SK-N-SH (cell line): ENCODE measurements around the gene POLQ. TPM values are rescaled to one million over a fixed set of nuclear protein-coding genes. Genes with fewer than 3 reads are reported as not detected.

ENCODE experiments used
- CTCF ChIA-PET: fragments of 300-600, 350-600 bp; formaldehyde crosslinking; extraction: SDS; loops from one replicate; lab custom pipeline; 2021; lab: Yijun Ruan, JAX
- POLR2A ChIA-PET: fragments of 350-600 bp; sonication (Branson Sonifier 250); formaldehyde crosslinking; extraction: SDS; loops from one replicate; lab custom pipeline; 2020; ENCODE audit warnings: antibody characterized with exemption, inconsistent platforms; lab: Yijun Ruan, JAX
- DNase-seq: peaks from one replicate; pipeline ENCODE4 v3.0.0; 2012
- H2AFZ ChIP-seq: fragments of 200-600 bp; sonication (generic); 2 replicates; pipeline ENCODE4 v1.8.1; 2016; ENCODE audit warnings: antibody characterized with exemption, mild to moderate bottlenecking, low read depth
- H3F3A ChIP-seq: fragments of 200-600 bp; sonication (generic); replicated peaks from 2 replicates; pipeline ENCODE3; 2016; ENCODE audit warnings: antibody characterized with exemption, mild to moderate bottlenecking; ENCODE audit not compliant: insufficient read depth
- H3K27ac ChIP-seq, 2 experiments: fragments of 200-500 bp in 1 of 2; fragments of 200-600 bp in 1 of 2; sonication (Bioruptor generic) in 1 of 2; sonication (generic), shearing (Covaris generic) in 1 of 2; 2 replicates each; pipeline versions ENCODE4 v1.5.1 to v1.6.1; 2014 to 2016; ENCODE audit warnings: low read depth in 2 of 2, inconsistent platforms in 1 of 2, low read length in 1 of 2, mild to moderate bottlenecking in 1 of 2, mixed read lengths in 1 of 2
- H3K27me3 ChIP-seq: fragments of 200-600 bp; sonication (generic), shearing (Covaris generic); 2 replicates; pipeline ENCODE4 v1.6.1; 2016; ENCODE audit warnings: mixed run types; ENCODE audit not compliant: insufficient read depth
- H3K36me3 ChIP-seq, 2 experiments: fragments of 200-500 bp in 1 of 2; fragments of 200-600 bp in 1 of 2; sonication (Bioruptor generic) in 1 of 2; sonication (generic) in 1 of 2; replicated peaks in 1 of 2; 2 replicates each; pipeline versions ENCODE3 to v1.5.1; 2014 to 2016; ENCODE audit warnings: low read length in 1 of 2, mild to moderate bottlenecking in 1 of 2; ENCODE audit not compliant: insufficient read depth in 2 of 2, control insufficient read depth in 1 of 2
- H3K4me1 ChIP-seq, 2 experiments: fragments of 200-500 bp in 1 of 2; fragments of 200-600 bp in 1 of 2; sonication (Bioruptor generic) in 1 of 2; sonication (generic), shearing (Covaris generic) in 1 of 2; 2 replicates each; pipeline versions ENCODE4 v1.5.1 to v1.6.1; 2014 to 2016; ENCODE audit warnings: low read depth in 1 of 2, low read length in 1 of 2, mixed run types in 1 of 2; ENCODE audit not compliant: insufficient read depth in 2 of 2, control insufficient read depth in 1 of 2
- H3K4me2 ChIP-seq: fragments of 200-600 bp; sonication (generic), shearing (Covaris generic); 2 replicates; pipeline ENCODE4 v1.6.1; 2017; ENCODE audit warnings: mixed run types
- H3K4me3 ChIP-seq, 2 experiments: fragments of 200-500 bp in 1 of 2; fragments of 200-600 bp in 1 of 2; sonication (Bioruptor generic) in 1 of 2; sonication (generic), shearing (Covaris generic) in 1 of 2; 2 replicates each; pipeline versions ENCODE4 v1.5.1 to v1.8.1; 2014 to 2016; ENCODE audit warnings: low read depth in 2 of 2, inconsistent platforms in 1 of 2, low read length in 1 of 2, mild to moderate bottlenecking in 1 of 2, mixed read lengths in 1 of 2, moderate library complexity in 1 of 2
- H3K79me2 ChIP-seq: fragments of 200-600 bp; sonication (generic); 2 replicates; pipeline ENCODE4 v1.8.1; 2017; ENCODE audit warnings: mild to moderate bottlenecking; ENCODE audit not compliant: insufficient read depth
- H3K9ac ChIP-seq: fragments of 200-600 bp; sonication (generic); 2 replicates; pipeline ENCODE4 v1.6.1; 2017; ENCODE audit warnings: mixed run types
- H3K9me2 ChIP-seq: fragments of 200-600 bp; sonication (generic); 2 replicates; pipeline ENCODE4 v1.6.1; 2017; ENCODE audit warnings: mixed run types
- H3K9me3 ChIP-seq: fragments of 200-600 bp; sonication (generic); 2 replicates; pipeline ENCODE4 v1.6.1; 2017; ENCODE audit warnings: mixed run types, mild to moderate bottlenecking, moderate library complexity
- H4K20me1 ChIP-seq: fragments of 200-600 bp; sonication (generic); 2 replicates; pipeline ENCODE4 v1.6.1; 2017; ENCODE audit warnings: mild to moderate bottlenecking, mixed run types; ENCODE audit not compliant: insufficient read depth
- CTCF ChIP-seq: fragments of 200-600 bp; sonication (generic); IDR thresholded peaks from 2 replicates; pipeline ENCODE4 v1.6.1; 2017; ENCODE audit warnings: antibody characterized with exemption, mild to moderate bottlenecking, moderate library complexity
- ELF1 ChIP-seq: IDR thresholded peaks from 2 replicates; pipeline ENCODE4 v1.4.0; 2012
- FOSL2 ChIP-seq: IDR thresholded peaks from 2 replicates; pipeline ENCODE4 v1.4.0; 2012; ENCODE audit warnings: low read depth, mild to moderate bottlenecking, moderate library complexity, borderline replicate concordance
- IRF3 ChIP-seq: fragments of 150-350 bp; IDR thresholded peaks from 2 replicates; pipeline ENCODE4 v1.6.1; 2016; ENCODE audit warnings: mild to moderate bottlenecking, low read depth, low read length
- JUND ChIP-seq: IDR thresholded peaks from 2 replicates; pipeline ENCODE4 v1.4.0; 2012
- MEF2A ChIP-seq: IDR thresholded peaks from 2 replicates; pipeline ENCODE4 v1.4.0; 2012; ENCODE audit warnings: low read depth, borderline replicate concordance
- RXRA ChIP-seq: IDR thresholded peaks from 2 replicates; pipeline ENCODE4 v1.4.0; 2012; ENCODE audit warnings: low read depth, mild to moderate bottlenecking, borderline replicate concordance
- TAF1 ChIP-seq: IDR thresholded peaks from 2 replicates; pipeline ENCODE4 v1.6.1; 2012; ENCODE audit warnings: low read depth, mild to moderate bottlenecking, low read length, moderate library complexity, borderline replicate concordance
- TEAD4 ChIP-seq: IDR thresholded peaks from 2 replicates; pipeline ENCODE4 v1.4.0; 2012; ENCODE audit warnings: mild to moderate bottlenecking, borderline replicate concordance; ENCODE audit not compliant: insufficient read depth
- WGBS: methylation state at CpG from one replicate; pipeline ENCODE4 v1.1.6; 2017; ENCODE audit warnings: low lambda C conversion rate; 5-methylcytosine and 5-hydroxymethylcytosine counted together
- polyA plus RNA-seq, 3 experiments: library from polyadenylated mRNA; depleted of rRNA; stranded (reverse); fragments of >200 nt; gene quantifications; 2 replicates each; pipeline ENCODE4 v1.2.3, GENCODE V29; 2012

POLQ gene
- polyA plus RNA-seq, 1 of the 3 experiments (the other 2 are of a cell fraction), result 1.4 TPM

- Histone ChIP-seq H3F3A (peaks cover 29% of the 10 kb centered on the region), H3K4me3 (no peak overlapping the region; a peak in 1 of 4 replicates), H3K9me3 (no peaks in the 10 kb centered on the region), H2AFZ (no peak overlapping the region), H4K20me1 (no peaks in the 10 kb centered on the region), H3K9ac (peak overlapping the region; percentile 72; the same call in 1 of the 2 replicates), H3K4me2 (peak overlapping the region; percentile 59; the same call in 1 of the 2 replicates)
- DNase-seq, result no peak
- WGBS, result 53% methylated on average over 1 of the region's 1 CpG
- TF ChIP-seq IRF3 (no peak), TAF1 (no peak), MEF2A (no peak), RXRA (no peak), JUND (no peak)
- TF ChIP-seq, all 33 proteins: peak for 0
- POLR2A ChIA-PET, result no interaction called here
- Histone ChIP-seq H3K27ac (peak overlapping the region in 1 of 2 experiments; percentile 98; a peak in 2 of 4 replicates), H3K27me3 (no peaks in the 10 kb centered on the region), H3K79me2 (no peaks in the 10 kb centered on the region), H3K4me1 (peaks cover 0 to 17% of the 10 kb centered on the region in 2 experiments; a peak in 3 of 4 replicates), H3K9me2 (no peaks in the 10 kb centered on the region), H3K36me3 (peaks cover 3 to 11% of the 10 kb centered on the region in 2 experiments)
- CTCF ChIA-PET, result no interaction called here
These were observed 62.5 kb downstream of the POLQ start for GRCh38 chr3:121483290-121483689.

- 15% methylated on average over 1 of the region's 1 CpG for WGBS
- CTCF ChIA-PET, result no interaction called here
- POLR2A ChIA-PET, result no interaction called here
- Histone ChIP-seq H3K79me2 (no peaks in the 10 kb centered on the region), H3K9me3 (no peaks in the 10 kb centered on the region), H3K4me1 (peaks cover 0 to 22% of the 10 kb centered on the region in 2 experiments; a peak in 3 of 4 replicates), H3F3A (peaks cover 34% of the 10 kb centered on the region), H3K4me3 (no peak overlapping the region; a peak in 1 of 4 replicates), H3K4me2 (peak overlapping the region; percentile 59; the same call in 1 of the 2 replicates), H3K27ac (peak overlapping the region in 1 of 2 experiments; percentile 98; a peak in 2 of 4 replicates), H3K9me2 (no peaks in the 10 kb centered on the region), H2AFZ (no peak overlapping the region), H3K27me3 (no peaks in the 10 kb centered on the region), H4K20me1 (no peaks in the 10 kb centered on the region), H3K36me3 (peaks cover 3 to 11% of the 10 kb centered on the region in 2 experiments)
- DNase-seq, result no peak
- TF ChIP-seq CTCF, result no peak
- TF ChIP-seq JUND, result peak; percentile 82
- TF ChIP-seq TEAD4, result 0 out of 2 replicates have a peak, but pooled peaks have one; percentile 14
- TF ChIP-seq FOSL2, result peak; percentile 67; the same call in 1 of the 2 replicates
- TF ChIP-seq ELF1, result no peak
- TF ChIP-seq, all 33 proteins: peak for 3
- H3K9ac ChIP-seq, result peak overlapping the region; percentile 72; the same call in 1 of the 2 replicates
These were observed 63.1 kb downstream of the POLQ start for GRCh38 chr3:121482660-121483059.
